ENCODE data around the gene CST6.

The CST6 gene

DNA sequence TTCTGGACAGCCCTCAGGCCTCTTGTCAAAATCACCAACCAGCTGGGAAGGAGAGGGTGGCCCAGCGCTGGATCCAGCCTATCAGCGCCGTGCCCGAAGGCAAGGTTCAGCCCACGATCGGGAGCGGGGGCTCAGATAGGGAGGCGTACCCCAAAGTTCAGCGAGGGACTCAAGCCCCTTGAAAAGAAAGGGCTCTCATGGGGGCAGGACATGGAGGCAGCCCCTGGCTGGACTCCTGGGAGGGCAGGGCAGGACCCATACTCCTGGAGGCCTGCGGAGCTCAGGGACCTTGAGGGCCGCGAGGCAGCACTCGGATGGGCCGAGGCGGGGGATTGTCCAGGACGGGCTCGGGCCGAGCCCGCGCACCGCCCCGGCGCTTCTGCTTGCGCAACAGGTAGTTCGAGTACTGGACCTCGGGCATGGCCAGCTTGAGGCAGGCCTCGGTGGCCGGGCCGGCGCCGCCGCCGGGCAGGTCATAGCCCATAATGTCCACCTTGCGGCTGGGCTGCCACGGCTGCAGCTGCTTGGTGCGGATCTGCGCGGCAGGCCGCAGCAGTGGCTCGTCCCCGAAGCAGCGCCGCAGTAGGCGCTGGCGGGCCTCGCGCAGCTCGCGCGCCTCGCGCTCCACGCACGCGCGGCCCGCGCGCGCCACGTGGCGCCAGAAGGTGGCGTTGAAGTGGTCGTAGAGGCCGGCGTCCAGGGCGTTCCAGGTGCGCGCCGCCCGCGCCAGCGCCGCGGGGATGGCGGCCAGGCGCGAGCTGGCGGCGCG lies 30.6 kb downstream of the CST6 start:
- FAIRE-seq (no peak), DNase-seq (ENCODE audit: extremely low spot score, insufficient read length, low read depth) (no peak)

DNA sequence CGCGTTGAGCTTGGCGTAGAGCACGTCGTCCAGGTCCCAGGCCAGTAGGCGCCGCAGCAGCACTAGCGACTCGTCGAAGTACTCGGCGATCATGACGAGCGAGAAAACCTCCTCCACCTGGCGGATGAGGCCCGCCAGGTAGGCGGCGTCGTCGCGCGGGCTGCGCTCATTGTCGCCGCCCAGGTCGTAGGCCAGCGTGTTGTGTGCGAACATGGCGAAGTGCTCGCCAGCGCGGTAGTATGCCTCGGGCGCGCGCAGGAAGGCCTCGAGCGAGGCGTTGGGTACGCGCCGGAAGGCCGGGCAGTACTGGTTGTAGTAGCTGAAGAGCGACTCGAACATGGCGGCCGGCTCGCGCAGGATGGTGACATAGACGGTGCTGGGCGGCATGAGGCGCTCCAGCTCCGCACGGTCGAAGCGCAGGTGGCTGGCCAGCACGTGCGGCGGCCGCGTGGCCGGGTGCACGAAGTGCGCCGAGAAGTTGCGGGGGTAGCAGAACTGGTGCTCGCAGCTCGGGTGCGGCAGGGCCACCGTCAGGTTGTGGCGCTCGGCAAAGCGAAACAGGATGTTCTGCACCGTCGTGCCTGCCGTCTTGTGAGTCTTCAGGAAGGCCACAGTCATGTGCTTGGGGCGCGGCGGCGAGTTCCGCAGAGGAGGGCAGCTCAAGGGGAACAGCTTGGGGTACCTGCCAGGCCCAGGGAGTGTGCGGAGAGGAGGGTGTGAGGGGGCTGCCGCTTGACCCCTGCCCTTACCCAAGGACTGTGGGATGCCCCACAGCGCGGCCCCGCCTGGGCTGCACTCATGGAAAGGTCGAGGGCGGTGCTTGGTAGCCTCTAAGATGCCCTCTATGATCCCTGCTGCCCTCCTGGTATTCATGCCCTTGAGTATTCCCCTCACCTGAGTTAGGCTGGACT lies 31.4 kb downstream of the CST6 start:
- FAIRE-seq: no peak
- DNase-seq (ENCODE audit: extremely low spot score, insufficient read length, low read depth): no peak

DNA sequence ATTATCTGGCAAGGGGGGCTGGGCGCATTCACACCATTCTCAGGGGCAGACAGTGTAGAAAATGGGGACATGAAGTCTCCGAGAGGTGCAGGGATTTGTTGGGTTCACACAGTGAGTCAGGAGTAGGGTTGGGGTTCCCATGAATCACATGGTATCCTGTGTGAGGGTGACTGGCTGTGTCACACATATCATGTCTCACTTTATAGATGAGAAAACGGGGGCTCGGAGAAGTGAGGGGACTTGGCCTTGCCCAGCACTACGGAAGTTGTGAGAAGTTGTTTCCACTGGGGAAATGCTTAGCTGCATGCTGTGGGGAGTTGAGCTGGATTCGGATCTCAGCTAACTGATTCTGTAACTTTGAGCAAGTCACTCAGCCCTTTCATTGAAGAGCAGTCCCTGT lies 32.9 kb downstream of the CST6 start:
- FAIRE-seq: no peak
- DNase-seq (ENCODE audit: extremely low spot score, insufficient read length, low read depth): no peak

GRCh38 chr11:66045177-66045639 lies 33.4 kb downstream of the CST6 start:
- peak; percentile 73 for FAIRE-seq
- peak; percentile 62 for DNase-seq (ENCODE audit: extremely low spot score, insufficient read length, low read depth)

DNA sequence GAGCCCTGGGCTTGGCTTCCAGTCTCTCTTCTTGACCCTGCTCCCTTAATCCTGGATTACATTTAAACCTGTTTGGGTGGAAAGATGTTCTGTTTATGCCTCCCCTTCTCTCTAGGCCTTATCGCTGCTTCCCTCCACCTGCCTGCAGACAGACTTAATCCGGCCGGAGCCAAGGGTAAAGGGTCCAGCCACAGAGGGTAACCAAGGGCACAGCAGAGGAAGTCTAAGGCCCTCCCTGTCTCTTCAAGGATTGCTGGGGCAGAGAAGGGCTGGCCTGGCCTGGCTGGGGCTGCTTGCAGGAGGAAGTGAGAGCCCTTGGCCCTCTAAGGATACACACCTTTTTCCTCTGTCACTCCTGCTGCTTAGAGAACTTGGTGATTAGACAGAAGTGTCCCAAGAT lies 35.1 kb downstream of the CST6 start:
- FAIRE-seq: no peak

DNA sequence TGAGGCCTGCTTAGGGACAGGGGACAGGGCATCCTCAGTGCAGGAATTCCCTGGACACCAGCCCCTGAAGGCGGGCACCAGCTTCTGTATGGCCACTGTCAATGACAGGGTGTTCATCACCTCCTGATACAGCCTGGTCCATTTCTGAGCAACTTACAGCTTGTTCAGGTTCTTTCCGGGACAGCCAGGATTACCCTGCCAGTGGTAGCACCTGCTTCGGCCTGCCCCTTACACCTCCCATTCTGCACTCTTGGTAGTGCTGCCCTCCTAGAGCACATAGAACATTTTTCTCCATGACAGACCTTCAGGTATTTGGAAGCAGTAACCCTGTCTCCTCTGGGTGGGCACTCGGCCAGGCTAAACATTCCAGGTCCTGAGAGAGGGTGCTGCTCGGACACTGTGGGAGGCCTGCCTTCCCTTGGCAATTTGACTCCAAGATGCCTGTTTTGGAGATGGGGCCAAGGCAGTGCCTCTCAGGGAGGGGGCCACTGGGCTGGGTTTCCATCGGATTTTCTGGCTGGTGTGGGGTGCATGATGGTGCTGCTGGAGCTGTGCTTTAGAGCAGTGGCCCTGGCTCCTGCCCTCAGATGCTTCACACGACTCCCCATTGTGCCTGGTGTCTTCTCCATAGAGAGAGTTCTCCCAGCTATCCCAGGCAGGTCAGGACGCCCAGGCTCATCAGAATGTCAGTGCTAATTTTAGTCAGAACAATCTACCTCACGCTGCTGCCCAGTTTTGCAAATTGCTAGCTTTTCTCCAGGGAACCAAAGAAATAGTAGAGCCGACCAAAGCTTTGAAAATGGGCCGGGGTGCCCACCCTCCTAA lies 35.9 kb downstream of the CST6 start:
- no peak for FAIRE-seq
- no peak for DNase-seq (ENCODE audit: extremely low spot score, insufficient read length, low read depth)

More for the DNA sequence above, 35.1 kb downstream of the CST6 start:
- no peak for DNase-seq (ENCODE audit: extremely low spot score, insufficient read length, low read depth)

DNA sequence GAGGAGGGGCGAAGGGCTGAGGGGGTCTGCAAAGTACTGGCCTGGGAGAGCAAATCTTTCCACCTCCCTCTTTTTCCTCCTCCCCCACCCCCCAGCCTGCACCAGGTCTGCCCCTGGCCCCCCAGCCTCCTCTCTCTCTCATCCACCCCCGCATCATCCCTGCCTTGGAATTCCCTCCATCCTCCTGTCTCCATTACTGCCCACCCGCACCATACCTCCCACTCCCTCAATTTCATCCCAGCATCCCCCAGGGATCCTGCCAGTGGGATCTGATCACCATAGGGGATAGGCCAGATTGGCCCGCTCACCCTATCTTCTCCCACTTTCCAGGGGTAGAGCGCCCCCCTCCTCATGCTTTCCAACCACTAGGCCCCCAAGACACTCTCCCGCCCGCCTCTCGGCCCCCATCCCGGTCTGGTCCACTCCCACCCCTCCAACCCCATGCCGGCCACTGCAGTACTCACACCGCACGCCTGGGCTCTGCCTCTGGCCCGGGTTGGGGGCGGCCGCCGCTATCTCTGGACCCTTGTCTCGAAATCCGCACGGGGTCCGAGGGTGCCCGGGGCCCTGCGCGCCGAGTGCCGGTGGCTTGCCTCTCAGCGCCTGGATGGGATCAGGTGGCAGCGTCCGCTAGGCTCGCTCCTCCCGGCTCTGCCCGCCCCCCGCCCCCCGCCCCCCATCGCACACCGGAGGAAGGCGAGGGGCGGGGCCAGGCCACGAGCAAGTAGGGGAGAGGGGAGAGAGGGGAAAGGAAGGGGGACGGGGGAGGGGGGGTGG lies 36.9 kb downstream of the CST6 start, which contains the start of gene GAL3ST3:
GAL3ST3 (minus strand) TSS at position 615 of the 777 bp plus-strand sequence. CDS start 3,746 bp downstream, outside the sequence.
- no peak for DNase-seq (ENCODE audit: extremely low spot score, insufficient read length, low read depth)
- no peak for FAIRE-seq

DNA sequence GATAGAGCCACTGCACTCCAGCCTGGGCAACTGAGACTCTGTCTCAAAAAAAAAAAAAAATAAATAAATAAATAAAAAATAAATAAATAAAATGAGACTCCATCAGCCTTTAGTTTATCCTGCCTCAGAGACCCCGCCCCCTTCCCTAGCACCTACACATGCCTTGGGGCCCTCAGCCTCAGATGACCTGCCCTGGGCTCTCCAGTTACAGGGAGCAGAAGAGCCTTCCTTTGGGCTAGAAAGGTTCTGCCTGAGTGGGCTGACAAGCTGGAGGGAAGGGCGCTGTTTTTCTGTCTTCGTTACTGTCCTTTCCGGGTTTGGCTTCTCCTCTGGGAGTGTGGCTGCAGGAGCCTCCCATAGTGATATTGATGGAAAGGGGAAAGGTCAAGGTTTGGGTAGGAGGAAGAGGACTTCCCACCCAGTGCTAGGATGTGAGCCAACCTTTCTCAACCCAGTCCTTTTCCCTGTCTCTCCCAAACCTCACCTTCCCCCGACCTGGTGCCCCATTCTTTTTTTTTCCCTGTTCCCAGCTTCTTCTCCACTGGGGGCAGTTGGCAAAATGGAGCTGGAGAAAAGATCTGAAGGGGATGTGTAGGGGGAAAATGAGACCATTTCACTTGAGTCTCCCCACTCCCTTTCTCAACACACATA lies 38.9 kb downstream of the CST6 start:
- DNase-seq (ENCODE audit: extremely low spot score, insufficient read length, low read depth) (no peak), FAIRE-seq (no peak)

DNA sequence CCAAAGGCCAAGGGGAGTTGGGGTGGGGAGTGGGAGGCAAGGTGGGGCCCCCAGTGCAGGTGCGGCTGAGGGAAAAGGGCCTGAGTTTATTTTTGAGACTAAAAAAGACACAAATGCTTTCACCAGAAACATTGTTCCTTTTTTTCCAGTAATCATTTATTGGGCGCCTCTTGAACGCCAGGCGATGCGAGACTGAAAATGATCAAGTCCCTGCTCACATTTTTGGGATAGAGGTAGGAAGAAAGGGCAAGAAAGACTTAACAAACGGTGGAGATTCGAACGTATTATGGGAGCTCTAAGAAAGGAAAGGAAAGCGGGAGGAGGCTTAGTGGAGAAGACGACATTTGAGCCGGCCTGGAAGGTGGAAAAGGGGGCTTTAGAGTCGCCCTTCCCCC lies 39.6 kb downstream of the CST6 start:
- FAIRE-seq (no peak), DNase-seq (ENCODE audit: extremely low spot score, insufficient read length, low read depth) (no peak)

DNA sequence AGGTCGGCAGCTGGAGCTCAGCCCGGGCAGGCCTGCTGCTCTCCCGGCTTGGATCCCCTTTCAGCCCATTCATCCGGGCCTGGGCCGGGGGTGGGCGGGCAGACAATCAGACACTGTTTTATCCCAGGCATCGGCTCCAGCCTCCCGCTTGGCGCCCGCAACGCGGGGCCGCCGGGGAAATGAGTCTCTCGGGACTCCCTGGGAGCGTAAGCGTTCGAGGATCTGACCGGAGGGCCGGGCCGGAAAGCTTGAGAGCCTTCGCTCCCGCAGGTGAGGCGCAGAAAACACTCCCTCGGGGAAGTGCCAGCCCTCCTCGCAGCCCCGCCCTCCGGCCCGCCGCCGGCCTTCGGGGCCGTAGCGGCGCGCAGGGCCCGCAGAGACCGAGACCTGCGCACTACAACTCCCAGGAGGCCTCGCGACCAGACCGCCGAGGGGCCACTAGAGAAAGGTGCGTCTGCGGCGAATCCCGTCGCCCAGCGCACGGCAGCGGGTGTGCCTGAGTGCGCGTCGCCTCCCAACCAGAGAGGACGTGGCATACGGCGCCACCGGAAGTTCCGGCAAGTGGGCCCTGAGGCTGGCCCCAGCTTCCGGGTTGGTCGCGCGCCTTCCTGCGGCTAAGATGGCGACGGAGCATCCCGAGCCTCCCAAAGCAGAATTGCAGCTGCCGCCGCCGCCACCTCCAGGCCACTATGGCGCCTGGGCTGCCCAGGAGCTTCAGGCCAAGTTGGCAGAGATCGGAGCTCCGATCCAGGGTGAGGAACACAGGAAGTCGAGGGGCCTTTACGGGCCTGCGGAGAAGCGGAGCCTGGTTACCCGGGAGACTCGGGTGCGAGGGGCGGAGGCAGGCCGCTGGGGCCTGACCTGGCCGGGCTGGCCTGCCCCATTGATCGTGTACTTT lies 40.2 kb downstream of the CST6 start, which contains the start of gene SF3B2:
SF3B2 (plus strand) TSS at position 599 of the 898 bp plus-strand sequence; CDS start at position 620, 21 bp downstream.
- peak; percentile 96 for DNase-seq (ENCODE audit: extremely low spot score, insufficient read length, low read depth)
- FAIRE-seq: peak; percentile 98

- no peak for DNase-seq (ENCODE audit: extremely low spot score, insufficient read length, low read depth)
Observed at GRCh38 chr11:66052664-66052982, 40.8 kb downstream of the CST6 start.

GRCh38 chr11:66055021-66055420 lies 43.2 kb downstream of the CST6 start:
- DNase-seq (ENCODE audit: extremely low spot score, insufficient read length, low read depth) (no peak), FAIRE-seq (no peak)

More at GRCh38 chr11:66052664-66052982, 40.8 kb downstream of the CST6 start:
- no peak for FAIRE-seq

DNA sequence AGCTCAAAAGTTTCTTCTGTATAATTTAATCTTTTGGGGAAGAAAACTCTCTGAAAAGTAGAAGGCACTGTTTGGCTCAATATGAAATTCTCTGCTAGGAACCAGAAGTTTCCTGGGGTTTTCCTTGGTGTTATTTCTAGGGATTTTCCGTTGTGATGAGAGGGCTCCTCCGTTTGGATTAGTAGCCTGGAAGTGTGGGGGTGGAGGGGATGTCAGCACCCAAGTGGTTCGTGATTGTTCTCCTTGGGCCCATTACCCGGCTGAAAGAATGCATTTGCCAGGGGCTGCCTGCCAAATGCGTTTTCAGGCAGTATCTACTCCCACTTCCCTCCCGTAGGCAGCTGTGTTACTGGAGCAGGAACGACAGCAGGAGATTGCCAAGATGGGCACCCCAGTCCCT lies 44.7 kb downstream of the CST6 start:
- FAIRE-seq (no peak), DNase-seq (ENCODE audit: extremely low spot score, insufficient read length, low read depth) (no peak)

GRCh38 chr11:66059966-66060680 lies 48.3 kb downstream of the CST6 start:
- no peak for FAIRE-seq

GRCh38 chr11:66061268-66061667 lies 49.5 kb downstream of the CST6 start:
- DNase-seq (ENCODE audit: extremely low spot score, insufficient read length, low read depth): no peak
- FAIRE-seq: no peak

More at GRCh38 chr11:66059966-66060680, 48.3 kb downstream of the CST6 start:
- no peak for DNase-seq (ENCODE audit: extremely low spot score, insufficient read length, low read depth)

- FAIRE-seq (no peak), DNase-seq (ENCODE audit: extremely low spot score, insufficient read length, low read depth) (no peak)
Observed at GRCh38 chr11:66062408-66062807, 50.6 kb downstream of the CST6 start.

All from GM18507 (cell line).